Aortic smooth muscle cell (primary cell): ENCODE results near the gene ADIPOR2. TPM values are rescaled to one million over a fixed set of nuclear protein-coding genes. Genes with fewer than 3 reads are reported as not detected.

Experiments
- total RNA-seq: library from RNA; depleted of rRNA; stranded (reverse); fragments of >200 nt; gene quantifications from 2 replicates; pipeline ENCODE4 v1.2.3, GENCODE V29; 2014

ADIPOR2 gene, protein sequence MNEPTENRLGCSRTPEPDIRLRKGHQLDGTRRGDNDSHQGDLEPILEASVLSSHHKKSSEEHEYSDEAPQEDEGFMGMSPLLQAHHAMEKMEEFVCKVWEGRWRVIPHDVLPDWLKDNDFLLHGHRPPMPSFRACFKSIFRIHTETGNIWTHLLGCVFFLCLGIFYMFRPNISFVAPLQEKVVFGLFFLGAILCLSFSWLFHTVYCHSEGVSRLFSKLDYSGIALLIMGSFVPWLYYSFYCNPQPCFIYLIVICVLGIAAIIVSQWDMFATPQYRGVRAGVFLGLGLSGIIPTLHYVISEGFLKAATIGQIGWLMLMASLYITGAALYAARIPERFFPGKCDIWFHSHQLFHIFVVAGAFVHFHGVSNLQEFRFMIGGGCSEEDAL
- total RNA-seq, result 29.3 and 31.0 TPM in 2 replicates

DNA sequence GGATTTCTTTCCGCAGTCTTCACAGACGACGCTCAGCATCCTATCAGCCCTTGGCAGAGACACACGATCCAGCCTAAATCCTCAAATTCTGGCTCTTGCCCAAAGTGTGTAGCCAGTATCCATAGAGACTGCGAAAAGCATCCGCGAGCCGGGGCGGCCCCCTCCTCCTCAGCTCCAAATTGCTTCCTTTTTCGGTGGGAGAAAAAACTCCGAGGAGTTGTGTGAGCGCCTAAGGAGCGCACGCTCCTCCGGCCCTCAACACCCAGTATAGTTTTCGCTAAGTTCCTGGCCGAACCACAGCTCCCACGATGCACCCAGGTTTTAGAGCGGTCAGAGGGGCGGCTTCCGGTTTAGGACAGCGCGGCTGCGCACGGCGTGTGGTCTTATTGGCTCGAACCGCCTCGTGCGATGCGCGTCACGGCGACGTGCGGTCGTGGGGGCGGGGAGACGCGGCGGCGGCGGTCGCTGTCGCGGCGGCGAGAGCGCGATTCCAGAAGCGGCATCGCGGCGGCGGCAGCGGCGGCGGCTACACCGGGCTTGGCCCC is at the start of gene ADIPOR2:
Gene ADIPOR2 (plus strand): TSS at position 493 of the 545 bp plus-strand sequence. CDS start 63,274 bp downstream, outside the sequence.

DNA sequence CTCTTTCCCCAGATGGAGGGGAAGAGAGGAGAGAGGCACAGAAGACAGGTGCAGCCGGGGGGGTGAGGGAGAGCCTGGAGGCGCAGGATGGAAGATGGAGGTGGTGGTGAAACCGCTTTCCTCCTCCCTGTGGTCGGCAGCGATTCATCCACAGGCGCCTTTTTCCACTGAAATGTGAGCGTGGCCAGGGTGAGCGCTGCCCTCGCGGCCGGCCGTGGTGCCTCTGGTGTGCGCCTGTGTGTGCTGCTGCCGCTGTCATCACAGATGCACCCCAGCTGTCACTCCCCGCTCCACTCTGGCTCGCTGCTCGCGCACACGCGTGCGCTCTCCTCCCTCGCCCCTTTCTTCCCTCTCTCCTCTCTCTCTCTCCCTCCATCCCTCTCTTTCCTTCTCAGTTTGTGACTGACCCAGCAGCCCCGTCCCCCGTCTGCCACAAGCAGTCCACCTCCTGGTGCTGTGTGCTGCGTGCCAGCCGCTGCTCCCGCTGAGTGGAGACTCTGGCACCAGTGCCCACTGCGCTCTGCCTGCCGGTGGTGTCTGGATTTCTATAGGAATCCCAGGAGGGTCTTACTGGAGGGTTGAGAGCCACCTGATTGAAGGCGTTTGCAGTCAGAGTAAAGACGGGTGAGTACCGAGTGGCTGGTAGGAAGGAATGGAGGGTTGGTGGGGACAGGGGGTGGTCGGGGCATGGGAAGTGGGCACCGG is 129.5 kb downstream of the ADIPOR2 start, which contains the start of gene LRTM2:
Gene LRTM2 (plus strand): TSS at position 375 of the 705 bp plus-strand sequence. CDS start 7,584 bp downstream, outside the sequence.

Other genes starting within 250 kb of the ADIPOR2 start
- gene FBXL14, start 96.5 kb upstream of the ADIPOR2 start, total RNA-seq, result 9.9 and 11.4 TPM in 2 replicates
- gene WNT5B, start 61.8 kb upstream of the ADIPOR2 start, total RNA-seq, result 12.9 and 15.2 TPM in 2 replicates
- not detected in 2 replicates for gene LRTM2, start 129.5 kb downstream of the ADIPOR2 start, total RNA-seq
- gene CACNA2D4, start 227.6 kb downstream of the ADIPOR2 start, total RNA-seq, result 0.06 and 0.13 TPM in 2 replicates